CD14-positive monocyte (primary cell): ENCODE results near the gene COL4A5. TPM values are rescaled to one million over a fixed set of nuclear protein-coding genes. Genes with fewer than 3 reads are reported as not detected.

Experiments
- DNase-seq, 3 donors: peaks; one replicate each; pipeline ENCODE4 v3.0.0-alpha.2; 2011 to 2022
- H2AFZ ChIP-seq: 2 replicates; pipeline ENCODE4 v1.6.0; 2012; ENCODE audit warnings: mild to moderate bottlenecking, low read depth, low read length, inconsistent platforms; ENCODE audit not compliant: insufficient read depth, poor library complexity, severe bottlenecking
- H3K27ac ChIP-seq, 2 donors: 1 replicate in 1 of 2; 2 replicates in 1 of 2; pipeline ENCODE4 v1.5.1; 2012 to 2013; ENCODE audit warnings: low read length in 2 of 2, control low read depth in 1 of 2, inconsistent platforms in 1 of 2, low read depth in 1 of 2, mild to moderate bottlenecking in 1 of 2
- H3K27me3 ChIP-seq, 2 donors: one replicate each; pipeline versions ENCODE4 v1.6.0 to v1.6.1; 2011 to 2013; ENCODE audit warnings: low read length in 2 of 2; ENCODE audit not compliant: control insufficient read depth in 2 of 2, insufficient read depth in 2 of 2
- H3K36me3 ChIP-seq, 2 donors: replicated peaks in 1 of 2; 1 replicate in 1 of 2; 2 replicates in 1 of 2; pipeline versions ENCODE4 v1.5.1 to v1.6.1; 2012 to 2013; ENCODE audit warnings: low read length in 2 of 2, control low read depth in 1 of 2, inconsistent platforms in 1 of 2, mild to moderate bottlenecking in 1 of 2; ENCODE audit not compliant: insufficient read depth in 2 of 2, control insufficient read depth in 1 of 2
- H3K4me1 ChIP-seq, 2 donors: 1 replicate in 1 of 2; 2 replicates in 1 of 2; pipeline versions ENCODE4 v1.5.1 to v1.6.1; 2012 to 2013; ENCODE audit warnings: low read length in 2 of 2, control low read depth in 1 of 2, inconsistent platforms in 1 of 2, mild to moderate bottlenecking in 1 of 2, moderate library complexity in 1 of 2; ENCODE audit not compliant: insufficient read depth in 2 of 2, control insufficient read depth in 1 of 2
- H3K4me2 ChIP-seq: replicated peaks from 2 replicates; pipeline ENCODE3; 2012; ENCODE audit warnings: low read length, moderate library complexity, mild to moderate bottlenecking; ENCODE audit not compliant: poor library complexity, severe bottlenecking; ENCODE audit errors: extremely low read depth
- H3K4me3 ChIP-seq, 3 experiments: fragments of 200-600 bp in 1 of 3; sonication (generic) in 1 of 3; replicated peaks in 1 of 3; 1 replicate in 2 of 3; 2 replicates in 1 of 3; pipeline ENCODE4 v1.5.1; 2011 to 2013; ENCODE audit warnings: low read length in 3 of 3, mild to moderate bottlenecking in 3 of 3, control low read depth in 2 of 3, low read depth in 2 of 3, inconsistent platforms in 1 of 3, moderate library complexity in 1 of 3
- H3K79me2 ChIP-seq: 2 replicates; pipeline ENCODE4 v1.6.0; 2012; ENCODE audit warnings: mild to moderate bottlenecking, control low read depth, inconsistent platforms, low read length, moderate library complexity; ENCODE audit not compliant: insufficient read depth
- H3K9ac ChIP-seq: 2 replicates; pipeline ENCODE4 v1.6.0; 2017; ENCODE audit warnings: low read length, mild to moderate bottlenecking; ENCODE audit not compliant: insufficient read depth, poor library complexity, severe bottlenecking
- H3K9me3 ChIP-seq, 2 donors: replicated peaks in 1 of 2; 1 replicate in 1 of 2; 2 replicates in 1 of 2; pipeline versions ENCODE4 v1.5.1 to v1.6.1; 2012 to 2013; ENCODE audit warnings: low read length in 2 of 2, control low read depth in 1 of 2; ENCODE audit not compliant: control insufficient read depth in 1 of 2, insufficient read depth in 1 of 2
- H4K20me1 ChIP-seq: 2 replicates; pipeline ENCODE4 v1.6.0; 2012; ENCODE audit warnings: mild to moderate bottlenecking, low read length, control low read depth, moderate library complexity; ENCODE audit not compliant: insufficient read depth
- H3K27ac Mint-ChIP-seq, 7 donors: one replicate each; pipeline ENCODE4 v1.8.0; 2020; ENCODE audit warnings: mild to moderate bottlenecking in 7 of 7, mixed read lengths in 7 of 7, moderate library complexity in 6 of 7, inconsistent platforms in 2 of 7
- H3K27me3 Mint-ChIP-seq, 3 donors: one replicate each; pipeline ENCODE4 v1.8.0; 2021 to 2022; ENCODE audit warnings: low read depth in 3 of 3, mild to moderate bottlenecking in 3 of 3, mixed read lengths in 3 of 3, moderate library complexity in 3 of 3, inconsistent platforms in 1 of 3
- H3K36me3 Mint-ChIP-seq, 2 donors: one replicate each; pipeline ENCODE4 v1.8.0; 2020; ENCODE audit warnings: mixed read lengths in 2 of 2, inconsistent platforms in 1 of 2, mild to moderate bottlenecking in 1 of 2
- H3K4me1 Mint-ChIP-seq: one replicate; pipeline ENCODE4 v1.8.0; 2020; ENCODE audit warnings: mild to moderate bottlenecking, mixed read lengths
- H3K4me3 Mint-ChIP-seq, 2 donors: one replicate each; pipeline ENCODE4 v1.8.0; 2020; ENCODE audit warnings: mild to moderate bottlenecking in 2 of 2, mixed read lengths in 2 of 2, moderate library complexity in 1 of 2
- H3K9me3 Mint-ChIP-seq, 7 donors: one replicate each; pipeline ENCODE4 v1.8.0; 2020 to 2022; ENCODE audit warnings: mixed read lengths in 7 of 7, mild to moderate bottlenecking in 6 of 7, moderate library complexity in 6 of 7, inconsistent platforms in 2 of 7
- WGBS: methylation state at CpG from one replicate; pipeline ENCODE4 v1.1.5; 2013; ENCODE audit warnings: missing lambda C conversion rate; ENCODE audit not compliant: insufficient coverage; 5-methylcytosine and 5-hydroxymethylcytosine counted together
- intact Hi-C, 2 donors: fragments of 100-400 bp; cut with micrococcal nuclease; formaldehyde crosslinking; loops; one replicate each; pipeline versions ENCODE4 v1.15.0 to v1.15.1; 2023
- polyA plus RNA-seq, 3 donors: library from polyadenylated mRNA; depleted of rRNA in 1 of 3; unstranded in 2 of 3; stranded (reverse) in 1 of 3; fragments of 300-500 nt in 2 of 3; fragments of >200 nt in 1 of 3; fragmentation: Illumina TruSeq in 2 of 3; gene quantifications; 1 replicate in 2 of 3; 2 replicates in 1 of 3; pipeline ENCODE4 v1.2.3, GENCODE V29; 2012 to 2021
- TF ChIP-seq, protein P1 (sequence below): fragments of 200-600 bp; IDR thresholded peaks from one replicate; pipeline ENCODE4 v1.8.0; 2022; ENCODE audit warnings: antibody characterized with exemption, mild to moderate bottlenecking

COL4A5 gene
- polyA plus RNA-seq, 3 donors, result not detected

DNA sequence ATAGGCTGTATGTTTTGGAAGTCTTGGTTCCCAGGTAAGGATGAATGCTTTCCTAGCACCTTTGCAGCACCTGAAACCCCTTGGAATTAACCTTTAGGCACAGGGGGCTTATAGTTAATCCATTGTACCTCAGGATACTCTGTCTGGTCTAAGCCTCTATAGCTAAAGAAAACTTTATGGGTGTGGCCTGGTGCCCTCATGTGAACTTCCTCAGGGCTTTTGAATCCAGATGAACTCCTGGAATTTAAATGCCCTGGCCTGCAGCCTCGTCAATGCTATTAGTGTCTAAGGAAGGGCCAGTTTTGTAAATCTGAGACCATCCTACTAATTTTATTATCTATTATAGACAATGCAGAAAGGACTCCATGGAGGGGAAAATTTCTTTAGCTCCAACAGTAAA lies 262.9 kb downstream of the COL4A5 start:
- H3K4me2 ChIP-seq, result no peak overlapping the region
- no peaks in the 10 kb centered on the region for H3K4me1 ChIP-seq
- no peaks in the 10 kb centered on the region for H3K9me3 Mint-ChIP-seq
- H4K20me1 ChIP-seq, result no peaks in the 10 kb centered on the region
- no peaks in the 10 kb centered on the region for H3K27me3 ChIP-seq
- H3K27me3 Mint-ChIP-seq, result peaks cover 0 to 4% (median 2%) of the 10 kb centered on the region in 3 donors
- H3K4me3 ChIP-seq, result no peak overlapping the region
- no peak for DNase-seq
- no peaks in the 10 kb centered on the region for H3K79me2 ChIP-seq
- H2AFZ ChIP-seq, result no peak overlapping the region
- no peak overlapping the region for H3K27ac Mint-ChIP-seq
- no peak overlapping the region for H3K27ac ChIP-seq
- H3K9ac ChIP-seq, result no peak overlapping the region
- no peaks in the 10 kb centered on the region for H3K9me3 ChIP-seq
- H3K36me3 ChIP-seq, result no peaks in the 10 kb centered on the region
- no peaks in the 10 kb centered on the region for H3K36me3 Mint-ChIP-seq
- TF ChIP-seq, protein P1, sequence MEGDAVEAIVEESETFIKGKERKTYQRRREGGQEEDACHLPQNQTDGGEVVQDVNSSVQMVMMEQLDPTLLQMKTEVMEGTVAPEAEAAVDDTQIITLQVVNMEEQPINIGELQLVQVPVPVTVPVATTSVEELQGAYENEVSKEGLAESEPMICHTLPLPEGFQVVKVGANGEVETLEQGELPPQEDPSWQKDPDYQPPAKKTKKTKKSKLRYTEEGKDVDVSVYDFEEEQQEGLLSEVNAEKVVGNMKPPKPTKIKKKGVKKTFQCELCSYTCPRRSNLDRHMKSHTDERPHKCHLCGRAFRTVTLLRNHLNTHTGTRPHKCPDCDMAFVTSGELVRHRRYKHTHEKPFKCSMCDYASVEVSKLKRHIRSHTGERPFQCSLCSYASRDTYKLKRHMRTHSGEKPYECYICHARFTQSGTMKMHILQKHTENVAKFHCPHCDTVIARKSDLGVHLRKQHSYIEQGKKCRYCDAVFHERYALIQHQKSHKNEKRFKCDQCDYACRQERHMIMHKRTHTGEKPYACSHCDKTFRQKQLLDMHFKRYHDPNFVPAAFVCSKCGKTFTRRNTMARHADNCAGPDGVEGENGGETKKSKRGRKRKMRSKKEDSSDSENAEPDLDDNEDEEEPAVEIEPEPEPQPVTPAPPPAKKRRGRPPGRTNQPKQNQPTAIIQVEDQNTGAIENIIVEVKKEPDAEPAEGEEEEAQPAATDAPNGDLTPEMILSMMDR, result no peak
- no peaks in the 10 kb centered on the region for H3K4me1 Mint-ChIP-seq
- no peak overlapping the region for H3K4me3 Mint-ChIP-seq
- intact Hi-C loops, result no loop called here
- whole genome bisulfite sequencing, result no CpG with 5 or more reads among the region's 1 CpG

DNA sequence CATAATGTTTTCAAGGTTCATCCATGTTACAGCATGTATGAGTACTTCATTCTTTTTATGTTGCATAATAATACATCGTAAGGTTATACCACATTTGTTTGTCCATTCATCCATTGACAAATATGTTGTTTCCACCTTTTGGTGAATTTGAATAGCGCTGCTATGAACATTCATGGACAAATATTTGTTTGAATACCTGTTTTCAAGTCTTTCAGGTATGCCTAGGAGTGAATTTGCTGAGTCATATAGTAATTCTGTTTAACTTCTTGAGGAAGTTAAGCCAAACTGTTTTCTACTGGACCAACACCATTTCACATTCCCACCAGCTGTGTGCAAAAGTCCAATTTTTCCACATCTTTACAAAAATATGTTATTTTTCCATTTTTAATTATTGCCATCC lies 265.2 kb downstream of the COL4A5 start:
- H4K20me1 ChIP-seq, result no peaks in the 10 kb centered on the region
- DNase-seq, result no peak
- intact Hi-C loops, result no loop called here
- no peaks in the 10 kb centered on the region for H3K9me3 ChIP-seq
- peaks cover 0 to 2% (median 2%) of the 10 kb centered on the region in 3 donors for H3K27me3 Mint-ChIP-seq
- H3K36me3 ChIP-seq, result no peaks in the 10 kb centered on the region
- no peaks in the 10 kb centered on the region for H3K4me1 Mint-ChIP-seq
- no CpG with 5 or more reads among the region's 2 CpGs for WGBS
- H3K79me2 ChIP-seq, result no peaks in the 10 kb centered on the region
- H3K27me3 ChIP-seq, result no peaks in the 10 kb centered on the region
- H3K4me3 ChIP-seq, result no peak overlapping the region
- no peak overlapping the region for H3K9ac ChIP-seq
- no peaks in the 10 kb centered on the region for H3K36me3 Mint-ChIP-seq
- H3K9me3 Mint-ChIP-seq, result no peaks in the 10 kb centered on the region
- H3K27ac ChIP-seq, result no peak overlapping the region
- H3K27ac Mint-ChIP-seq, result no peak overlapping the region
- H3K4me1 ChIP-seq, result no peaks in the 10 kb centered on the region
- H2AFZ ChIP-seq, result no peak overlapping the region
- TF ChIP-seq, protein P1, result no peak
- no peak overlapping the region for H3K4me2 ChIP-seq
- no peak overlapping the region for H3K4me3 Mint-ChIP-seq
